ENCODE data around the gene C16orf78. TPM values are rescaled to one million over a fixed set of nuclear protein-coding genes. Genes with fewer than 3 reads are reported as not detected.
A peak's percentile ranks its signal among the peaks of the same experiment; 100 is the strongest.

The C16orf78 gene
- polyA plus RNA-seq, 3 donors, result not detected

- no peak overlapping the region for H3K27ac Mint-ChIP-seq
- no peaks in the 10 kb centered on the region for H3K36me3 ChIP-seq (replicated peaks in 1 of 2; ENCODE audit: control insufficient read depth in 1 of 2, insufficient read depth in 2 of 2, low read length in 2 of 2)
These were observed 41.1 kb downstream of the C16orf78 start for GRCh38 chr16:49414671-49415070.

GRCh38 chr16:49415083-49415482, 41.5 kb downstream of the C16orf78 start:
- WGBS (ENCODE audit: insufficient coverage), result 95% methylated on average over 5 of the region's 10 CpGs

More at GRCh38 chr16:49414671-49415070, 41.1 kb downstream of the C16orf78 start:
- H3K36me3 Mint-ChIP-seq, result no peaks in the 10 kb centered on the region
- H3K4me1 Mint-ChIP-seq, result no peaks in the 10 kb centered on the region
- TF ChIP-seq CTCF (IDR thresholded peaks at IDR 0.05), result no peak
- peaks cover 0 to 5% (median 0%) of the 10 kb centered on the region in 7 donors for H3K9me3 Mint-ChIP-seq
- H3K4me3 Mint-ChIP-seq, result no peak overlapping the region
- no peak overlapping the region for H3K27ac ChIP-seq (ENCODE audit: low read depth in 1 of 2, low read length in 2 of 2)
- H3K27me3 ChIP-seq (ENCODE audit: control insufficient read depth in 2 of 2, insufficient read depth in 2 of 2, low read length in 2 of 2), result no peaks in the 10 kb centered on the region
- 94% methylated on average over 9 of the region's 15 CpGs for WGBS (ENCODE audit: insufficient coverage)
- no peaks in the 10 kb centered on the region for H4K20me1 ChIP-seq (ENCODE audit: insufficient read depth, low read length)
- peaks cover 1 to 6% (median 2%) of the 10 kb centered on the region in 3 donors for H3K27me3 Mint-ChIP-seq (ENCODE audit: low read depth in 3 of 3)
- H3K9me3 ChIP-seq (replicated peaks in 1 of 2; ENCODE audit: control insufficient read depth in 1 of 2, insufficient read depth in 1 of 2, low read length in 2 of 2), result no peaks in the 10 kb centered on the region
- intact Hi-C loops (cut with micrococcal nuclease), result no loop called here
- no peak overlapping the region for H3K4me2 ChIP-seq (replicated peaks; ENCODE audit: extremely low read depth, low read length, poor library complexity, severe bottlenecking)
- no peak overlapping the region for H3K9ac ChIP-seq (ENCODE audit: insufficient read depth, low read length, poor library complexity, severe bottlenecking)
- H3K79me2 ChIP-seq (ENCODE audit: insufficient read depth, low read length), result no peaks in the 10 kb centered on the region
- no peaks in the 10 kb centered on the region for H3K4me1 ChIP-seq (ENCODE audit: control insufficient read depth in 1 of 2, insufficient read depth in 2 of 2, low read length in 2 of 2)
- no peak overlapping the region for H3K4me3 ChIP-seq (replicated peaks in 1 of 3; ENCODE audit: low read depth in 2 of 3, low read length in 3 of 3)
- no peak overlapping the region for H2AFZ ChIP-seq (ENCODE audit: insufficient read depth, low read depth, low read length, poor library complexity, severe bottlenecking)
- DNase-seq, result no peak

More at GRCh38 chr16:49415083-49415482, 41.5 kb downstream of the C16orf78 start:
- Mint-ChIP-seq H3K9me3 (peaks cover 0 to 5% (median 0%) of the 10 kb centered on the region in 7 donors), H3K36me3 (no peaks in the 10 kb centered on the region), H3K4me3 (no peak overlapping the region), H3K4me1 (no peaks in the 10 kb centered on the region), H3K27me3 (ENCODE audit: low read depth in 3 of 3) (peaks cover 1 to 6% (median 2%) of the 10 kb centered on the region in 3 donors), H3K27ac (peak overlapping the region in 1 of 7 donors; percentile 59)
- Histone ChIP-seq H3K79me2 (ENCODE audit: insufficient read depth, low read length) (no peaks in the 10 kb centered on the region), H3K4me2 (replicated peaks; ENCODE audit: extremely low read depth, low read length, poor library complexity, severe bottlenecking) (no peak overlapping the region), H3K27ac (ENCODE audit: low read depth in 1 of 2, low read length in 2 of 2) (no peak overlapping the region), H3K4me1 (ENCODE audit: control insufficient read depth in 1 of 2, insufficient read depth in 2 of 2, low read length in 2 of 2) (no peaks in the 10 kb centered on the region), H3K36me3 (replicated peaks in 1 of 2; ENCODE audit: control insufficient read depth in 1 of 2, insufficient read depth in 2 of 2, low read length in 2 of 2) (no peaks in the 10 kb centered on the region), H3K9ac (ENCODE audit: insufficient read depth, low read length, poor library complexity, severe bottlenecking) (no peak overlapping the region), H2AFZ (ENCODE audit: insufficient read depth, low read depth, low read length, poor library complexity, severe bottlenecking) (no peak overlapping the region), H4K20me1 (ENCODE audit: insufficient read depth, low read length) (no peaks in the 10 kb centered on the region), H3K9me3 (replicated peaks in 1 of 2; ENCODE audit: control insufficient read depth in 1 of 2, insufficient read depth in 1 of 2, low read length in 2 of 2) (no peaks in the 10 kb centered on the region), H3K27me3 (ENCODE audit: control insufficient read depth in 2 of 2, insufficient read depth in 2 of 2, low read length in 2 of 2) (no peaks in the 10 kb centered on the region), H3K4me3 (replicated peaks in 1 of 3; ENCODE audit: low read depth in 2 of 3, low read length in 3 of 3) (no peak overlapping the region)
- DNase-seq, result no peak
- no peak for TF ChIP-seq CTCF (IDR thresholded peaks at IDR 0.05)
- intact Hi-C loops (cut with micrococcal nuclease), result no loop called here
